ENCODE results near the gene FNBP1L. TPM values are rescaled to one million over a fixed set of nuclear protein-coding genes. Genes with fewer than 3 reads are reported as not detected.

Gene FNBP1L
- total and polyA plus RNA-seq, 10 of the 15 experiments (the other 5 are each of a cell fraction or from before 2014, with no cell fraction given), result 0.02 to 0.12 (median 0.07) TPM; not detected in 4

DNA sequence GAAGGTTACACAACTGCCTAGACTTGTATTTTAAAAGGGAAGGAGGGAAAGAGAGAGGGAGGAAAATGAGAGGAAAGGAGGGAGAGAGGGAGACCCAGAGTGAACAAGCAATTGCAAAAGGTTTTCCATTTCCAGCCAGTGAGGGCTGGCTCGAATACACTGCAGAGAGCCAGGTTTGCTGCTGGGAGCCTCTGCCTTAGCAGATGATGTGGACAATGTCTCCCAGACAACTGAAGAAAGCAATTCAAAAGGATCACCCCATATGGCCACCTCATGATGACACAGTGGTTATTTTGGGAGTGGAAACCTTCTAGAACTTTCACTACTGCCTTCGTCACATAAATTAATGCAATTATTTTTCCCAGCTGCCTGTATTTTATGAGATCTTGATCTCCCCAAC lies 147.3 kb downstream of the FNBP1L start:
- Histone ChIP-seq H3K4me1 (ENCODE audit: control insufficient read depth, insufficient read depth, low read length) (peaks cover 4% of the 10 kb centered on the region), H3K9ac (ENCODE audit: control insufficient read depth, insufficient read depth, low read length) (no peak overlapping the region), H3K79me2 (ENCODE audit: control insufficient read depth, insufficient read depth, low read length) (no peaks in the 10 kb centered on the region), H3K4me3 (no peak overlapping the region), H3K27me3 (replicated peaks in 1 of 2; ENCODE audit: control insufficient read depth in 2 of 2, insufficient read depth in 2 of 2, low read length in 1 of 2) (no peaks in the 10 kb centered on the region; a peak in 1 of 4 replicates), H2AFZ (ENCODE audit: control insufficient read depth, low read depth, low read length) (no peak overlapping the region), H3K36me3 (ENCODE audit: control insufficient read depth in 2 of 2, insufficient read depth in 2 of 2, low read length in 1 of 2) (no peaks in the 10 kb centered on the region), H4K20me1 (ENCODE audit: control insufficient read depth, insufficient read depth) (peaks cover 8% of the 10 kb centered on the region), H3K4me2 (ENCODE audit: control insufficient read depth, insufficient read depth) (no peak overlapping the region), H3K9me3 (replicated peaks; ENCODE audit: control insufficient read depth, insufficient read depth, low read length) (no peaks in the 10 kb centered on the region), H3K27ac (ENCODE audit: control insufficient read depth, insufficient read depth) (no peak overlapping the region)
- TF ChIP-seq, protein P1, sequence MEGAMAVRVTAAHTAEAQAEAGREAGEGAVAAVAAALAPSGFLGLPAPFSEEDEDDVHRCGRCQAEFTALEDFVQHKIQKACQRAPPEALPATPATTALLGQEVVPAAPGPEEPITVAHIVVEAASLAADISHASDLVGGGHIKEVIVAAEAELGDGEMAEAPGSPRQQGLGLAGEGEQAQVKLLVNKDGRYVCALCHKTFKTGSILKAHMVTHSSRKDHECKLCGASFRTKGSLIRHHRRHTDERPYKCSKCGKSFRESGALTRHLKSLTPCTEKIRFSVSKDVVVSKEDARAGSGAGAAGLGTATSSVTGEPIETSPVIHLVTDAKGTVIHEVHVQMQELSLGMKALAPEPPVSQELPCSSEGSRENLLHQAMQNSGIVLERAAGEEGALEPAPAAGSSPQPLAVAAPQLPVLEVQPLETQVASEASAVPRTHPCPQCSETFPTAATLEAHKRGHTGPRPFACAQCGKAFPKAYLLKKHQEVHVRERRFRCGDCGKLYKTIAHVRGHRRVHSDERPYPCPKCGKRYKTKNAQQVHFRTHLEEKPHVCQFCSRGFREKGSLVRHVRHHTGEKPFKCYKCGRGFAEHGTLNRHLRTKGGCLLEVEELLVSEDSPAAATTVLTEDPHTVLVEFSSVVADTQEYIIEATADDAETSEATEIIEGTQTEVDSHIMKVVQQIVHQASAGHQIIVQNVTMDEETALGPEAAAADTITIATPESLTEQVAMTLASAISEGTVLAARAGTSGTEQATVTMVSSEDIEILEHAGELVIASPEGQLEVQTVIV (IDR thresholded peaks at IDR 0.05; ENCODE audit: borderline replicate concordance, partially characterized antibody), result no peak
- TF ChIP-seq, protein P2, sequence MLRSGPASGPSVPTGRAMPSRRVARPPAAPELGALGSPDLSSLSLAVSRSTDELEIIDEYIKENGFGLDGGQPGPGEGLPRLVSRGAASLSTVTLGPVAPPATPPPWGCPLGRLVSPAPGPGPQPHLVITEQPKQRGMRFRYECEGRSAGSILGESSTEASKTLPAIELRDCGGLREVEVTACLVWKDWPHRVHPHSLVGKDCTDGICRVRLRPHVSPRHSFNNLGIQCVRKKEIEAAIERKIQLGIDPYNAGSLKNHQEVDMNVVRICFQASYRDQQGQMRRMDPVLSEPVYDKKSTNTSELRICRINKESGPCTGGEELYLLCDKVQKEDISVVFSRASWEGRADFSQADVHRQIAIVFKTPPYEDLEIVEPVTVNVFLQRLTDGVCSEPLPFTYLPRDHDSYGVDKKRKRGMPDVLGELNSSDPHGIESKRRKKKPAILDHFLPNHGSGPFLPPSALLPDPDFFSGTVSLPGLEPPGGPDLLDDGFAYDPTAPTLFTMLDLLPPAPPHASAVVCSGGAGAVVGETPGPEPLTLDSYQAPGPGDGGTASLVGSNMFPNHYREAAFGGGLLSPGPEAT (IDR thresholded peaks at IDR 0.05; ENCODE audit: low read depth), result no peak
- TF ChIP-seq JUND (IDR thresholded peaks at IDR 0.05; ENCODE audit: low read depth, low read length), result no peak
- TF ChIP-seq RELA (IDR thresholded peaks at IDR 0.05; ENCODE audit: borderline replicate concordance, partially characterized antibody), result no peak
- TF ChIP-seq NR2F1 (conservative IDR thresholded peaks at IDR 0.05), result no peak
- TF ChIP-seq, protein P3, sequence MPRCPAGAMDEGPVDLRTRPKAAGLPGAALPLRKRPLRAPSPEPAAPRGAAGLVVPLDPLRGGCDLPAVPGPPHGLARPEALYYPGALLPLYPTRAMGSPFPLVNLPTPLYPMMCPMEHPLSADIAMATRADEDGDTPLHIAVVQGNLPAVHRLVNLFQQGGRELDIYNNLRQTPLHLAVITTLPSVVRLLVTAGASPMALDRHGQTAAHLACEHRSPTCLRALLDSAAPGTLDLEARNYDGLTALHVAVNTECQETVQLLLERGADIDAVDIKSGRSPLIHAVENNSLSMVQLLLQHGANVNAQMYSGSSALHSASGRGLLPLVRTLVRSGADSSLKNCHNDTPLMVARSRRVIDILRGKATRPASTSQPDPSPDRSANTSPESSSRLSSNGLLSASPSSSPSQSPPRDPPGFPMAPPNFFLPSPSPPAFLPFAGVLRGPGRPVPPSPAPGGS (IDR thresholded peaks at IDR 0.05; ENCODE audit: borderline replicate concordance, insufficient read depth, low read depth, low read length, poor library complexity, severe bottlenecking), result no peak
- no peak for TF ChIP-seq RB1 (IDR thresholded peaks at IDR 0.05; ENCODE audit: borderline replicate concordance)
- TF ChIP-seq, protein P4, sequence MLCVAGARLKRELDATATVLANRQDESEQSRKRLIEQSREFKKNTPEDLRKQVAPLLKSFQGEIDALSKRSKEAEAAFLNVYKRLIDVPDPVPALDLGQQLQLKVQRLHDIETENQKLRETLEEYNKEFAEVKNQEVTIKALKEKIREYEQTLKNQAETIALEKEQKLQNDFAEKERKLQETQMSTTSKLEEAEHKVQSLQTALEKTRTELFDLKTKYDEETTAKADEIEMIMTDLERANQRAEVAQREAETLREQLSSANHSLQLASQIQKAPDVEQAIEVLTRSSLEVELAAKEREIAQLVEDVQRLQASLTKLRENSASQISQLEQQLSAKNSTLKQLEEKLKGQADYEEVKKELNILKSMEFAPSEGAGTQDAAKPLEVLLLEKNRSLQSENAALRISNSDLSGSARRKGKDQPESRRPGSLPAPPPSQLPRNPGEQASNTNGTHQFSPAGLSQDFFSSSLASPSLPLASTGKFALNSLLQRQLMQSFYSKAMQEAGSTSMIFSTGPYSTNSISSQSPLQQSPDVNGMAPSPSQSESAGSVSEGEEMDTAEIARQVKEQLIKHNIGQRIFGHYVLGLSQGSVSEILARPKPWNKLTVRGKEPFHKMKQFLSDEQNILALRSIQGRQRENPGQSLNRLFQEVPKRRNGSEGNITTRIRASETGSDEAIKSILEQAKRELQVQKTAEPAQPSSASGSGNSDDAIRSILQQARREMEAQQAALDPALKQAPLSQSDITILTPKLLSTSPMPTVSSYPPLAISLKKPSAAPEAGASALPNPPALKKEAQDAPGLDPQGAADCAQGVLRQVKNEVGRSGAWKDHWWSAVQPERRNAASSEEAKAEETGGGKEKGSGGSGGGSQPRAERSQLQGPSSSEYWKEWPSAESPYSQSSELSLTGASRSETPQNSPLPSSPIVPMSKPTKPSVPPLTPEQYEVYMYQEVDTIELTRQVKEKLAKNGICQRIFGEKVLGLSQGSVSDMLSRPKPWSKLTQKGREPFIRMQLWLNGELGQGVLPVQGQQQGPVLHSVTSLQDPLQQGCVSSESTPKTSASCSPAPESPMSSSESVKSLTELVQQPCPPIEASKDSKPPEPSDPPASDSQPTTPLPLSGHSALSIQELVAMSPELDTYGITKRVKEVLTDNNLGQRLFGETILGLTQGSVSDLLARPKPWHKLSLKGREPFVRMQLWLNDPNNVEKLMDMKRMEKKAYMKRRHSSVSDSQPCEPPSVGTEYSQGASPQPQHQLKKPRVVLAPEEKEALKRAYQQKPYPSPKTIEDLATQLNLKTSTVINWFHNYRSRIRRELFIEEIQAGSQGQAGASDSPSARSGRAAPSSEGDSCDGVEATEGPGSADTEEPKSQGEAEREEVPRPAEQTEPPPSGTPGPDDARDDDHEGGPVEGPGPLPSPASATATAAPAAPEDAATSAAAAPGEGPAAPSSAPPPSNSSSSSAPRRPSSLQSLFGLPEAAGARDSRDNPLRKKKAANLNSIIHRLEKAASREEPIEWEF (IDR thresholded peaks at IDR 0.05; ENCODE audit: insufficient replicate concordance, low read depth, low read length), result no peak
- TF ChIP-seq, protein P5, sequence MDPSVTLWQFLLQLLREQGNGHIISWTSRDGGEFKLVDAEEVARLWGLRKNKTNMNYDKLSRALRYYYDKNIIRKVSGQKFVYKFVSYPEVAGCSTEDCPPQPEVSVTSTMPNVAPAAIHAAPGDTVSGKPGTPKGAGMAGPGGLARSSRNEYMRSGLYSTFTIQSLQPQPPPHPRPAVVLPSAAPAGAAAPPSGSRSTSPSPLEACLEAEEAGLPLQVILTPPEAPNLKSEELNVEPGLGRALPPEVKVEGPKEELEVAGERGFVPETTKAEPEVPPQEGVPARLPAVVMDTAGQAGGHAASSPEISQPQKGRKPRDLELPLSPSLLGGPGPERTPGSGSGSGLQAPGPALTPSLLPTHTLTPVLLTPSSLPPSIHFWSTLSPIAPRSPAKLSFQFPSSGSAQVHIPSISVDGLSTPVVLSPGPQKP (IDR thresholded peaks at IDR 0.05; ENCODE audit: low read depth, low read length), result no peak
- no peak for TF ChIP-seq PAX8 (IDR thresholded peaks at IDR 0.05)
- no peak for TF ChIP-seq SMC3 (IDR thresholded peaks at IDR 0.05; ENCODE audit: borderline replicate concordance, low read length)
- DNase-seq (ENCODE audit: low read depth, low spot score) (no peak), FAIRE-seq (no peak), ATAC-seq (no peak)
- POLR2A ChIA-PET, result no interaction called here
- CTCF ChIA-PET, result interaction anchor here (0.8 kb wide), 1 partner anchor 26 kb away, joined by 3 read pairs; no protein-coding TSS in a partner anchor
- in situ Hi-C loops (cut with MboI), result no loop called here
- RAD21 ChIA-PET (ENCODE audit: unreplicated experiment), result interaction anchor here (1.2 kb wide), 1 partner anchor 13 kb away, joined by 3 read pairs; no protein-coding TSS in a partner anchor
- no TSS peak for BruUV-seq (replicated peaks)
- intact Hi-C loops (cut with micrococcal nuclease; ENCODE audit: unreplicated experiment), result no loop called here
- SMC1A ChIA-PET (ENCODE audit: uncharacterized antibody, unreplicated experiment), result no interaction called here
- 68% methylated on average over 2 of the region's 2 CpGs for WGBS (ENCODE audit: insufficient coverage, insufficient replicate concordance, low lambda C conversion rate, missing lambda C conversion rate)

Data from GM12878 (cell line).